Testis (tissue), 3 donors: ENCODE measurements around the gene TXNRD2. TPM values are rescaled to one million over a fixed set of nuclear protein-coding genes. Genes with fewer than 3 reads are reported as not detected.

Experiments
- DNase-seq: peaks from one replicate; pipeline ENCODE4 v3.0.0-alpha.2; 2019
- H3K27ac ChIP-seq, 2 donors: fragments of 200-600 bp; sonication (generic); one replicate each; pipeline ENCODE4 v1.5.1; 2019
- H3K27me3 ChIP-seq: fragments of 200-600 bp; sonication (generic); one replicate; pipeline ENCODE4 v1.5.1; 2019
- H3K36me3 ChIP-seq: fragments of 200-600 bp; sonication (generic); one replicate; pipeline ENCODE4 v1.5.1; 2017; ENCODE audit warnings: low read depth; ENCODE audit errors: missing control alignments
- H3K4me1 ChIP-seq: fragments of 200-600 bp; sonication (generic); one replicate; pipeline ENCODE4 v1.5.1; 2019
- H3K4me3 ChIP-seq, 2 donors: fragments of 200-600 bp; sonication (generic); one replicate each; pipeline ENCODE4 v1.5.1; 2017 to 2019
- H3K9me3 ChIP-seq: fragments of 200-600 bp; sonication (generic); one replicate; pipeline ENCODE4 v1.5.1; 2017
- CTCF ChIP-seq, 3 experiments: fragments of 450-650 bp in 2 of 3; fragments of 200-600 bp in 1 of 3; sonication (generic) in 1 of 3; IDR thresholded peaks; one replicate each; pipeline ENCODE4 v1.5.1; 2016 to 2019; ENCODE audit warnings: antibody characterized with exemption in 3 of 3, mild to moderate bottlenecking in 2 of 3, moderate library complexity in 1 of 3
- POLR2A ChIP-seq: fragments of 450-650 bp; IDR thresholded peaks from one replicate; pipeline ENCODE4 v1.6.1; 2017; ENCODE audit warnings: antibody characterized with exemption, mild to moderate bottlenecking, moderate library complexity
- WGBS, 2 donors: methylation state at CpG; one replicate each; pipeline ENCODE4 v1.1.5; 2018; 5-methylcytosine and 5-hydroxymethylcytosine counted together
- intact Hi-C: fragments of 100-400 bp; cut with DNase I; formaldehyde crosslinking; loops from one replicate; pipeline ENCODE4 v1.15.1; 2023; ENCODE audit warnings: low total_unique reads
- polyA plus RNA-seq: library from polyadenylated mRNA; stranded (reverse); fragments of 350-450 nt; fragmentation: Illumina TruSeq; extraction: RNeasy Lipid Tissue Mini Kit (QIAGEN cat#74804); gene quantifications from one replicate; pipeline ENCODE4 v1.2.3, GENCODE V29; 2014; ENCODE audit warnings: low read depth, low replicate concordance; ENCODE audit not compliant: insufficient read depth
- total RNA-seq, 2 donors: library from RNA; depleted of rRNA; stranded (reverse); fragments of >200 nt; gene quantifications; one replicate each; pipeline ENCODE4 v1.2.3, GENCODE V29; 2016

TXNRD2 gene
- total and polyA plus RNA-seq, 3 donors from 2014 or later = 28.7 to 49.9 (median 36.6) TPM

- 72 to 78% methylated on average over 7 to 18 of the region's 21 CpGs for WGBS, 2 donors
- H3K36me3 ChIP-seq = no peaks in the 10 kb centered on the region
- H3K4me3 ChIP-seq = no peak overlapping the region
- intact Hi-C loops = no loop called here
- no peaks in the 10 kb centered on the region for H3K9me3 ChIP-seq
- DNase-seq = no peak
- H3K27ac ChIP-seq = no peak overlapping the region
- H3K27me3 ChIP-seq = no peaks in the 10 kb centered on the region
- TF ChIP-seq POLR2A = no peak
- TF ChIP-seq CTCF (IDR thresholded peaks at IDR 0.05) = no peak
- H3K4me1 ChIP-seq = no peaks in the 10 kb centered on the region
Observed at GRCh38 chr22:19876314-19876940, 65.2 kb downstream of the TXNRD2 start.

- intact Hi-C loops = no loop called here
- TF ChIP-seq CTCF (IDR thresholded peaks at IDR 0.05) = no peak
- no peak overlapping the region for H3K27ac ChIP-seq
- no peaks in the 10 kb centered on the region for H3K27me3 ChIP-seq
- no peaks in the 10 kb centered on the region for H3K4me1 ChIP-seq
- 77 to 88% methylated on average over 10 to 22 of the region's 23 CpGs for WGBS, 2 donors
- DNase-seq = no peak
- no peaks in the 10 kb centered on the region for H3K36me3 ChIP-seq
- no peak overlapping the region for H3K4me3 ChIP-seq
- H3K9me3 ChIP-seq = no peaks in the 10 kb centered on the region
Observed at GRCh38 chr22:19875531-19876313, 65.9 kb downstream of the TXNRD2 start.

- TF ChIP-seq POLR2A (no peak), CTCF (IDR thresholded peaks at IDR 0.05) (no peak)
Observed at GRCh38 chr22:19875061-19875530, 66.5 kb downstream of the TXNRD2 start.

GRCh38 chr22:19874307-19875060 is 67.1 kb downstream of the TXNRD2 start:
- DNase-seq = no peak
- Histone ChIP-seq H3K9me3 (no peaks in the 10 kb centered on the region), H3K27me3 (no peaks in the 10 kb centered on the region), H3K36me3 (no peaks in the 10 kb centered on the region), H3K27ac (no peak overlapping the region), H3K4me1 (peaks cover 3% of the 10 kb centered on the region), H3K4me3 (no peak overlapping the region)
- WGBS, 2 donors = 74% methylated on average over 6 to 27 of the region's 27 CpGs
- intact Hi-C loops = no loop called here
- TF ChIP-seq CTCF (IDR thresholded peaks at IDR 0.05) = no peak
- TF ChIP-seq POLR2A = no peak

More at GRCh38 chr22:19875061-19875530, 66.5 kb downstream of the TXNRD2 start:
- no peaks in the 10 kb centered on the region for H3K36me3 ChIP-seq
- WGBS, 2 donors = 88% methylated on average over 10 of the region's 12 CpGs; no CpG with 5 or more reads in 1 of the 2 donors
- intact Hi-C loops = no loop called here
- no peak for DNase-seq
- no peak overlapping the region for H3K27ac ChIP-seq
- no peak overlapping the region for H3K4me3 ChIP-seq
- H3K4me1 ChIP-seq = no peaks in the 10 kb centered on the region
- H3K9me3 ChIP-seq = no peaks in the 10 kb centered on the region
- H3K27me3 ChIP-seq = no peaks in the 10 kb centered on the region
